ENCODE results near the gene EXOSC5. TPM values are rescaled to one million over a fixed set of nuclear protein-coding genes. Genes with fewer than 3 reads are reported as not detected.
"Not testable (repeated sequence)": the region's sequence is repeated elsewhere in the genome, so short reads cannot be mapped to it uniquely, and the experiment has no call there.

The EXOSC5 gene
- total and polyA plus RNA-seq, 2 donors (not counting 1 experiment from before 2014, with no cell fraction given): 14.1 to 41.4 TPM

GRCh38 chr19:41410336-41411054 is 13.3 kb upstream of the EXOSC5 start:
- H3K27me3 Mint-ChIP-seq: no peaks in the 10 kb centered on the region
- peaks cover 16% of the 10 kb centered on the region for H3K4me1 Mint-ChIP-seq
- no peaks in the 10 kb centered on the region for H3K27me3 ChIP-seq (replicated peaks in 1 of 4; ENCODE audit: control extremely low read depth in 1 of 4, control insufficient read depth in 3 of 4, insufficient read depth in 4 of 4, low read length in 3 of 4)
- H3K27ac Mint-ChIP-seq: no peak overlapping the region
- H3K36me3 ChIP-seq (replicated peaks in 1 of 2; ENCODE audit: control extremely low read depth in 1 of 2, control insufficient read depth in 1 of 2, extremely low read depth in 1 of 2, insufficient read depth in 2 of 2, low read length in 1 of 2): peaks cover 0 to 41% of the 10 kb centered on the region in 2 experiments
- no peak for TF ChIP-seq EZH2 (IDR thresholded peaks at IDR 0.05; ENCODE audit: borderline replicate concordance, insufficient read depth, low read depth, low read length, poor library complexity, severe bottlenecking)
- TF ChIP-seq, protein P1, sequence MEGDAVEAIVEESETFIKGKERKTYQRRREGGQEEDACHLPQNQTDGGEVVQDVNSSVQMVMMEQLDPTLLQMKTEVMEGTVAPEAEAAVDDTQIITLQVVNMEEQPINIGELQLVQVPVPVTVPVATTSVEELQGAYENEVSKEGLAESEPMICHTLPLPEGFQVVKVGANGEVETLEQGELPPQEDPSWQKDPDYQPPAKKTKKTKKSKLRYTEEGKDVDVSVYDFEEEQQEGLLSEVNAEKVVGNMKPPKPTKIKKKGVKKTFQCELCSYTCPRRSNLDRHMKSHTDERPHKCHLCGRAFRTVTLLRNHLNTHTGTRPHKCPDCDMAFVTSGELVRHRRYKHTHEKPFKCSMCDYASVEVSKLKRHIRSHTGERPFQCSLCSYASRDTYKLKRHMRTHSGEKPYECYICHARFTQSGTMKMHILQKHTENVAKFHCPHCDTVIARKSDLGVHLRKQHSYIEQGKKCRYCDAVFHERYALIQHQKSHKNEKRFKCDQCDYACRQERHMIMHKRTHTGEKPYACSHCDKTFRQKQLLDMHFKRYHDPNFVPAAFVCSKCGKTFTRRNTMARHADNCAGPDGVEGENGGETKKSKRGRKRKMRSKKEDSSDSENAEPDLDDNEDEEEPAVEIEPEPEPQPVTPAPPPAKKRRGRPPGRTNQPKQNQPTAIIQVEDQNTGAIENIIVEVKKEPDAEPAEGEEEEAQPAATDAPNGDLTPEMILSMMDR (IDR thresholded peaks at IDR 0.05): no peak
- no peak overlapping the region for H3K4me3 Mint-ChIP-seq
- intact Hi-C loops (cut with micrococcal nuclease): no loop called here
- peaks cover 6 to 9% of the 10 kb centered on the region in 2 donors for H3K4me1 ChIP-seq (ENCODE audit: control insufficient read depth in 2 of 2, insufficient read depth in 2 of 2, low read length in 2 of 2)
- no peak for DNase-seq
- H4K20me1 ChIP-seq (ENCODE audit: control insufficient read depth, insufficient read depth, low read length, poor library complexity, severe bottlenecking): no peaks in the 10 kb centered on the region
- WGBS (ENCODE audit: insufficient coverage): 98% methylated on average over 21 of the region's 23 CpGs
- H3K4me3 ChIP-seq (ENCODE audit: control extremely low read depth in 1 of 5, extremely low read depth in 1 of 5, insufficient read depth in 1 of 5, low read depth in 2 of 5, low read length in 4 of 5): no peak overlapping the region
- ChIA-PET CTCF (no interaction called here), POLR2A (no interaction called here)
- no peaks in the 10 kb centered on the region for H3K9me3 ChIP-seq (ENCODE audit: control extremely low read depth in 1 of 3, control insufficient read depth in 2 of 3, insufficient read depth in 1 of 3, low read length in 2 of 3)
- no peak overlapping the region for H3K9ac ChIP-seq (ENCODE audit: low read length)
- peaks cover 27% of the 10 kb centered on the region for H3K79me2 ChIP-seq (ENCODE audit: control insufficient read depth, insufficient read depth, low read length)
- H3K27ac ChIP-seq (ENCODE audit: low read length in 2 of 2): no peak overlapping the region
- ATAC-seq (ENCODE audit: low read depth): no peak
- peak overlapping the region; percentile 40 for H3K4me2 ChIP-seq (replicated peaks; ENCODE audit: low read depth, low read length, poor library complexity, severe bottlenecking)
- no peak overlapping the region for H2AFZ ChIP-seq (ENCODE audit: insufficient read depth, low read depth, low read length, poor library complexity, severe bottlenecking)
- H3K9me3 Mint-ChIP-seq (ENCODE audit: insufficient read depth): no peaks in the 10 kb centered on the region

DNA sequence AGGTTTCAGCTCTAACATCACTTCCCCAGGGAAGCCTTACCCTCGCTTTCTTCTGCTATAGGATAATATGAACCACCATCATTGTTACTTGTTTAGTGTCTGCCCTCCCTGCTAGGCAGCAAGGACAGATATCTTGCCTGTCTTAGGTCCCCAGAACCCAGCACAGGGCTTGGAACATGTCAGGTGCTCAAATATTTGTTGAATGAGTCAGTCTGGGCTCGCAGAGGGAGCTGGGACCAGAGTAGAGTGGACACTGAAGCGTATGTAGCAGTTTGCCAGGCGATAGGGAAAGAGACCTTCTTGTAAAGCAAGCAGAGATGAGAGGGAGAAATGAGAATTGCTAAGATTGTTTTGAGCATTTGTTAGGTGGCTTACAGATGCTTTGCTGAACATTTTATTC is 12.1 kb upstream of the EXOSC5 start:
- no peak overlapping the region for H3K27ac Mint-ChIP-seq
- CTCF ChIA-PET: interaction anchor here (0.6 to 1.2 kb wide), 2 partner anchors 154 to 1063 kb away, joined by 3 read pairs; no protein-coding TSS in a partner anchor
- no peak for TF ChIP-seq EZH2 (IDR thresholded peaks at IDR 0.05; ENCODE audit: borderline replicate concordance, insufficient read depth, low read depth, low read length, poor library complexity, severe bottlenecking)
- TF ChIP-seq, protein P1 (IDR thresholded peaks at IDR 0.05): no peak
- intact Hi-C loops (cut with micrococcal nuclease): no loop called here
- POLR2A ChIA-PET: no interaction called here
- H3K4me3 Mint-ChIP-seq: no peak overlapping the region
- Histone ChIP-seq H3K4me3 (ENCODE audit: control extremely low read depth in 1 of 5, extremely low read depth in 1 of 5, insufficient read depth in 1 of 5, low read depth in 2 of 5, low read length in 4 of 5) (no peak overlapping the region), H3K4me2 (replicated peaks; ENCODE audit: low read depth, low read length, poor library complexity, severe bottlenecking) (no peak overlapping the region), H3K27ac (ENCODE audit: low read length in 2 of 2) (no peak overlapping the region), H4K20me1 (ENCODE audit: control insufficient read depth, insufficient read depth, low read length, poor library complexity, severe bottlenecking) (no peaks in the 10 kb centered on the region), H3K4me1 (ENCODE audit: control insufficient read depth in 2 of 2, insufficient read depth in 2 of 2, low read length in 2 of 2) (peaks cover 6 to 9% of the 10 kb centered on the region in 2 donors), H3K36me3 (replicated peaks in 1 of 2; ENCODE audit: control extremely low read depth in 1 of 2, control insufficient read depth in 1 of 2, extremely low read depth in 1 of 2, insufficient read depth in 2 of 2, low read length in 1 of 2) (peaks cover 0 to 30% of the 10 kb centered on the region in 2 experiments), H3K9ac (ENCODE audit: low read length) (no peak overlapping the region), H3K79me2 (ENCODE audit: control insufficient read depth, insufficient read depth, low read length) (peaks cover 28% of the 10 kb centered on the region), H2AFZ (ENCODE audit: insufficient read depth, low read depth, low read length, poor library complexity, severe bottlenecking) (no peak overlapping the region), H3K27me3 (replicated peaks in 1 of 4; ENCODE audit: control extremely low read depth in 1 of 4, control insufficient read depth in 3 of 4, insufficient read depth in 4 of 4, low read length in 3 of 4) (no peaks in the 10 kb centered on the region), H3K9me3 (ENCODE audit: control extremely low read depth in 1 of 3, control insufficient read depth in 2 of 3, insufficient read depth in 1 of 3, low read length in 2 of 3) (no peaks in the 10 kb centered on the region)
- H3K4me1 Mint-ChIP-seq: peaks cover 18% of the 10 kb centered on the region
- no peaks in the 10 kb centered on the region for H3K27me3 Mint-ChIP-seq
- no peaks in the 10 kb centered on the region for H3K9me3 Mint-ChIP-seq (ENCODE audit: insufficient read depth)
- 93% methylated on average over 4 of the region's 4 CpGs for WGBS (ENCODE audit: insufficient coverage)
- DNase-seq: no peak
- ATAC-seq (ENCODE audit: low read depth): no peak

- Histone ChIP-seq H3K79me2 (ENCODE audit: control insufficient read depth, insufficient read depth, low read length) (peaks cover 28% of the 10 kb centered on the region), H3K36me3 (replicated peaks in 1 of 2; ENCODE audit: control extremely low read depth in 1 of 2, control insufficient read depth in 1 of 2, extremely low read depth in 1 of 2, insufficient read depth in 2 of 2, low read length in 1 of 2) (peaks cover 0 to 25% of the 10 kb centered on the region in 2 experiments)
- H4K20me1 ChIP-seq (ENCODE audit: control insufficient read depth, insufficient read depth, low read length, poor library complexity, severe bottlenecking); H3K4me3 ChIP-seq (ENCODE audit: control extremely low read depth in 1 of 5, extremely low read depth in 1 of 5, insufficient read depth in 1 of 5, low read depth in 2 of 5, low read length in 4 of 5); H3K4me3 Mint-ChIP-seq; H3K4me1 ChIP-seq (ENCODE audit: control insufficient read depth in 2 of 2, insufficient read depth in 2 of 2, low read length in 2 of 2); H3K9me3 ChIP-seq (ENCODE audit: control extremely low read depth in 1 of 3, control insufficient read depth in 2 of 3, insufficient read depth in 1 of 3, low read length in 2 of 3); H3K9ac ChIP-seq (ENCODE audit: low read length); H3K27ac Mint-ChIP-seq; H3K4me2 ChIP-seq (replicated peaks; ENCODE audit: low read depth, low read length, poor library complexity, severe bottlenecking); H3K27me3 Mint-ChIP-seq; POLR2A ChIA-PET; DNase-seq; ATAC-seq (ENCODE audit: low read depth); H3K27me3 ChIP-seq (replicated peaks in 1 of 4; ENCODE audit: control extremely low read depth in 1 of 4, control insufficient read depth in 3 of 4, insufficient read depth in 4 of 4, low read length in 3 of 4); intact Hi-C loops (cut with micrococcal nuclease); H3K27ac ChIP-seq (ENCODE audit: low read length in 2 of 2); H3K9me3 Mint-ChIP-seq (ENCODE audit: insufficient read depth); H2AFZ ChIP-seq (ENCODE audit: insufficient read depth, low read depth, low read length, poor library complexity, severe bottlenecking): not testable (repeated sequence)
- CTCF ChIA-PET: interaction anchor here (0.6 to 1.2 kb wide), 2 partner anchors 155 to 1063 kb away, joined by 3 read pairs; no protein-coding TSS in a partner anchor
- H3K4me1 Mint-ChIP-seq: peaks cover 18% of the 10 kb centered on the region
- 98% methylated on average over 5 of the region's 5 CpGs for WGBS (ENCODE audit: insufficient coverage)
Observed at GRCh38 chr19:41408846-41409245, 11.7 kb upstream of the EXOSC5 start.
